GM12872 (cell line): ENCODE data around the gene SPATS2.

Source experiments
- TF ChIP-seq, protein P1 (sequence below): IDR thresholded peaks from 3 replicates; pipeline ENCODE4 v1.5.1; 2011; ENCODE audit warnings: low read depth, mild to moderate bottlenecking, low read length, moderate library complexity; ENCODE audit not compliant: insufficient read depth

SPATS2 gene

DNA sequence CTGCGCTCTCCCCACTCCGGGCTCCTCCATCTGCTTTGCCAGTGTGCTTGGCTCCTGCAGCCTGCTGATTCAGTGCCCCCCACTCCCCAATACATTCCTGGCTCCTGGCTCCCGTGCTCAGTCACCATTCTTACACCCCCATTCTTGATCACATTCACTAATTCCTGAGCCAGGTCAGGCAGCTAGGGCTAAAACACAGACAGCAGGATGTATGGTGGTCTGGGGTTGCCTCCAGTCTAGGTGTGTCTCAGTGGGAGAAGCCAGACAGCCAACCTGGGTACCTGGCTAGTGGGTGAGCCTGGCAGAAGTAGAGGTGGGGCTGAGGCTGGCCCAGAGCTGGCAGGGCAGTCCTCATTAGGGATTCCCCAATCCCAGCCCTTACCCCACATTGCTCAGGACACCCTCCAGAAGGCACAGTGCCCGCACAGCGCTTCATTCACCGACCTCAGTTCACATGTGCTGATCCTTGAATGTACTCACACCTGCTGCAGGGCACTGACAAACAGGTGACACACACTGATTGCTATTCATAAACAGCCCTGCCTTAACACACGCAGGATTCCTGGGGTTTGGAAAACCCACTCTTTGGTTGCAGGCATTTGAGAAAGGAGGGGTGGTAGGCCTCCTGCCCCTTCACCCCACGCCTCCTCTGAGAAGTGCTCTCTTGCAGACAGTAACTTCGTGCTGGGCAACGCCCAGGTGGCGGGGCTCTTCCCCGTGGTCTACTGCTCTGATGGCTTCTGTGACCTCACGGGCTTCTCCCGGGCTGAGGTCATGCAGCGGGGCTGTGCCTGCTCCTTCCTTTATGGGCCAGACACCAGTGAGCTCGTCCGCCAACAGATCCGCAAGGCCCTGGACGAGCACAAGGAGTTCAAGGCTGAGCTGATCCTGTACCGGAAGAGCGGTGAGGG, 173.2 kb downstream of the SPATS2 start:
- TF ChIP-seq, protein P1, sequence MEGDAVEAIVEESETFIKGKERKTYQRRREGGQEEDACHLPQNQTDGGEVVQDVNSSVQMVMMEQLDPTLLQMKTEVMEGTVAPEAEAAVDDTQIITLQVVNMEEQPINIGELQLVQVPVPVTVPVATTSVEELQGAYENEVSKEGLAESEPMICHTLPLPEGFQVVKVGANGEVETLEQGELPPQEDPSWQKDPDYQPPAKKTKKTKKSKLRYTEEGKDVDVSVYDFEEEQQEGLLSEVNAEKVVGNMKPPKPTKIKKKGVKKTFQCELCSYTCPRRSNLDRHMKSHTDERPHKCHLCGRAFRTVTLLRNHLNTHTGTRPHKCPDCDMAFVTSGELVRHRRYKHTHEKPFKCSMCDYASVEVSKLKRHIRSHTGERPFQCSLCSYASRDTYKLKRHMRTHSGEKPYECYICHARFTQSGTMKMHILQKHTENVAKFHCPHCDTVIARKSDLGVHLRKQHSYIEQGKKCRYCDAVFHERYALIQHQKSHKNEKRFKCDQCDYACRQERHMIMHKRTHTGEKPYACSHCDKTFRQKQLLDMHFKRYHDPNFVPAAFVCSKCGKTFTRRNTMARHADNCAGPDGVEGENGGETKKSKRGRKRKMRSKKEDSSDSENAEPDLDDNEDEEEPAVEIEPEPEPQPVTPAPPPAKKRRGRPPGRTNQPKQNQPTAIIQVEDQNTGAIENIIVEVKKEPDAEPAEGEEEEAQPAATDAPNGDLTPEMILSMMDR: no peak

DNA sequence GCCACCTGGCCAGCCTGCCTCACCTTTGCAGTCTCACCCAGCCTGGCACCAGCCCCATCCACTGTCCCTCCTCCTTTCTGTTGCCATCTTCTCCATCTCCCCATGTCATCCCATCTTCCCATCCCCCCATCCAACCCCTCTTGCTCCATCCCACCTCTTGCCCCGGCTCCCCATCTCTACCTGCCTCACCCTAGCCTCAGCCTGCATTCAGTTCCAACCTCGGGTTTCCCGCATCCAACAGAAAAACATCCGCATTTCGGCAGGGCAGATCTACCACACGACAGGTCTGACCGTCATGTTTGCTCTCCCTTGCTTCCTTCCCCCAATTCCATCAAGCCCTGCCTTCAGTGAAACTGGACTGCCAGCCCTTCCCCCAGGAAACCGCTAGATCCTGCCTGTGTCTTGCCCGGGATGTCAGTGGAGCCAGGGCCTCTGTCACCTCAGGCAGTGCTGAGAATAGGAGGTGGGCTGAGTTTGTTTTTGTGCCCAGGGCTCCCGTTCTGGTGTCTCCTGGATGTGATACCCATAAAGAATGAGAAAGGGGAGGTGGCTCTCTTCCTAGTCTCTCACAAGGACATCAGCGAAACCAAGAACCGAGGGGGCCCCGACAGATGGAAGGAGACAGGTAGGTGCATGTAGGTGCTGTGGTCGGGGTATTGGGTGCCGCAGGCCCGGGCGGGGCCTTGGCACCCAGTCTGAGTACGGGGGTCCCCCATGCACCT, 174.0 kb downstream of the SPATS2 start:
- TF ChIP-seq, protein P1: no peak

DNA sequence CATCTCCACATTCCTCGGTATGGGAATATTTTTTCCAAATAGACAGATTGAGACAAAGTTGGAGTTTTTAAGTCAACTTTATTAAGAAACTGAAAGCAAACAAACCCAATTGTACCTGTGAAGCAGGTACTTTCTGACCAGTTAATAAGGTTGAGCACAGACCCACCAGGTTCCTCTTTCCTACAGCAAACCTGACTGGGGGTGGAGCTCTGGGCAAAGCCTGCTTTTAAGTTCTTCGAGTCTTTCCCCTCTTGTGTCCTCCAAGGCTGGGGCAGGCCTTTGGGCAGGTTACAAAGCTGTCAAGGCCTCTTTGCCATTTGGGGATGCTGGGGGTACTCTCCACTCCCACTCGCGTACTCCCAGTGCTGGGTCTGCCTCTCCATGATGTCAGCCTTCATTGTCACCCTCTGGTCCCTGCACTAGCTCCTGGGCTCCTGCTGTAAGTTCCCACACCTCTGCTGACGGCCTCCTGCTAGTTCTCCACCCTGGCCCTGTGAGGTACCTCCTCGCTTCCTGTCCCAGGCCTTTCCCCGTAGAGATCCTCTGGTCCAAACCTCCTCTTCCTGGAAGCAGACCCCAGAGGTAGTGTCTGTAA, 174.7 kb downstream of the SPATS2 start:
- TF ChIP-seq, protein P1: no peak

DNA sequence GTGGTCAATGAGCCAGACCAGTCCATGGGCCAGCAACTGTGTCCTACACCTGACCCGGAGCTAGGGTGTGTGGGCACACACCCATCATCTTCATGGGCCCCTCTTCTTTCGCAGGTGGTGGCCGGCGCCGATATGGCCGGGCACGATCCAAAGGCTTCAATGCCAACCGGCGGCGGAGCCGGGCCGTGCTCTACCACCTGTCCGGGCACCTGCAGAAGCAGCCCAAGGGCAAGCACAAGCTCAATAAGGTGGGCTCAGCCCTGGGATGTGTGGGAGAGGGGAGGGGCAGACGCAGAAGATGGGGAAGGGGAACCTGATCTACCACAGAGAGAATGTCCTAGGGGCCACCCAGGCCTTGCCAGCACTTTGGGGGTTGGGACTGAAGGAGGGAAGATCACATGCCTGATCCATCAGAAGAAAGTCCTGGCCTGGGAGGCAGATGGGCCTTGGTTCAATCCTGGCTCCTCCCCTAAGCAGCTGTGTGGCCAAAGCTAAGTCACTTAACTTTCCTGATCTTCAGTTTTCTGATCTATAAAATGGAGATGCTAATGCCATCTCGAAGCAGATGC, 175.4 kb downstream of the SPATS2 start:
- TF ChIP-seq, protein P1: no peak

DNA sequence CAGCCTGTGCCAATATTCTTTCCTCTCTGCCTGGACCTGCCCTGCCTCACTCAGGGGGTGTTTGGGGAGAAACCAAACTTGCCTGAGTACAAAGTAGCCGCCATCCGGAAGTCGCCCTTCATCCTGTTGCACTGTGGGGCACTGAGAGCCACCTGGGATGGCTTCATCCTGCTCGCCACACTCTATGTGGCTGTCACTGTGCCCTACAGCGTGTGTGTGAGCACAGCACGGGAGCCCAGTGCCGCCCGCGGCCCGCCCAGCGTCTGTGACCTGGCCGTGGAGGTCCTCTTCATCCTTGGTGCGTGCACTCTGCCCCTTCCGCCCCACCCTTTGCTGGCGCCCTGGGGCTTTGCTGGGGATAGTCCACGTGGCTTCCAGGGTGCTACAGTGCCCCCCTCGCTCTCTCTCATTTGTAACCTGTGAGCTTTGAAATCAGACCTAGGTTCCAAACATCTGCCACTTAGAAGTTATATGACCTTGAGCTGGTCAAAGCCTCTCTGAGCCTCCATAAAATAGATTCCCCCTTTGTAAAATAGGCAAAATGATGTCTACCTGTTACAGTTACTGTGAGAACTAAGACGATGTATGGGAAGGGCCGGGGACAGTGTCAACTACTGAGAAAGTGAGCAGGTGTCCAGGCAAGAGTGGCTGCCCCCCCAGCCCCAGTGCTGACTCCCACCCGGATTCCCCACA, 176.1 kb downstream of the SPATS2 start:
- TF ChIP-seq, protein P1: no peak

DNA sequence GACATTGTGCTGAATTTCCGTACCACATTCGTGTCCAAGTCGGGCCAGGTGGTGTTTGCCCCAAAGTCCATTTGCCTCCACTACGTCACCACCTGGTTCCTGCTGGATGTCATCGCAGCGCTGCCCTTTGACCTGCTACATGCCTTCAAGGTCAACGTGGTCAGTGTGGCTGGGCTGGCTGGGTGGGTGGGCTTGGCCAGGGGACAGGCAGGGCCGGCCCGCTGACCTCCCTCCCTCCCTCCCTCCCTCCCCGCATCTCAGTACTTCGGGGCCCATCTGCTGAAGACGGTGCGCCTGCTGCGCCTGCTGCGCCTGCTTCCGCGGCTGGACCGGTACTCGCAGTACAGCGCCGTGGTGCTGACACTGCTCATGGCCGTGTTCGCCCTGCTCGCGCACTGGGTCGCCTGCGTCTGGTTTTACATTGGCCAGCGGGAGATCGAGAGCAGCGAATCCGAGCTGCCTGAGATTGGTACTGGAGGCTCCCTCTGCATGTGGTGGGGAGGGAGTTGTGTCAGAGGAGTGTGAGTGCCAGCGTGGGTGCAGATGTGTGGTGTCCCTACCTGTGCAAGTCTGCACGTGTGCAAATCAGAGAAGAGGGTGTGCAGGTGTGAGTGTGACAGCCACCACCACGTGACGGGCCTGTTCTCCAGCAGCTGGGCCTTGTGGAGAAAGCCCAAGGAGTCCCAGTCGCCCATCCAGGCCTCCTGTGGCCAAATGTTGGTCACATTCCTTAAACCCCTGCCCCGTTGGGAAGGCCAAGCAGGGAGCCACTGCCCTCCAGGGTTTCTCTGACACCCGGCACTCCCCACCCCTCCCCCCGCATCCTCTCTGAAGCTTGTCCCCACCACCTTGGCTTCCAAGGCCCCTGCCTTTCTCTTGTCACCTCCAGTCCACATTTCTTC, 176.9 kb downstream of the SPATS2 start:
- TF ChIP-seq, protein P1: no peak
